Sigmoid colon (tissue), 4 donors: ENCODE results near the gene PSME1.

Experiments used
- CTCF ChIP-seq, 4 experiments: fragments of 450-650 bp in 3 of 4; fragments of 200-600 bp in 1 of 4; IDR thresholded peaks; one replicate each; pipeline ENCODE4 v1.5.1; 2016 to 2019; ENCODE audit warnings: antibody characterized with exemption in 4 of 4, mild to moderate bottlenecking in 3 of 4, moderate library complexity in 2 of 4
- EP300 ChIP-seq, 4 donors: sonication (generic); formaldehyde crosslinking; IDR thresholded peaks; one replicate each; pipeline ENCODE4 v1.6.1; 2017; ENCODE audit warnings: antibody characterized with exemption in 4 of 4
- POLR2A ChIP-seq, 2 donors: fragments of 450-650 bp; IDR thresholded peaks; one replicate each; pipeline ENCODE4 v1.6.1; 2016; ENCODE audit warnings: antibody characterized with exemption in 2 of 2, mild to moderate bottlenecking in 2 of 2, moderate library complexity in 2 of 2
- POLR2AphosphoS5 ChIP-seq, 4 donors: sonication (generic); formaldehyde crosslinking; IDR thresholded peaks; one replicate each; pipeline ENCODE4 v1.6.1; 2017; ENCODE audit warnings: antibody characterized with exemption in 4 of 4

DNA sequence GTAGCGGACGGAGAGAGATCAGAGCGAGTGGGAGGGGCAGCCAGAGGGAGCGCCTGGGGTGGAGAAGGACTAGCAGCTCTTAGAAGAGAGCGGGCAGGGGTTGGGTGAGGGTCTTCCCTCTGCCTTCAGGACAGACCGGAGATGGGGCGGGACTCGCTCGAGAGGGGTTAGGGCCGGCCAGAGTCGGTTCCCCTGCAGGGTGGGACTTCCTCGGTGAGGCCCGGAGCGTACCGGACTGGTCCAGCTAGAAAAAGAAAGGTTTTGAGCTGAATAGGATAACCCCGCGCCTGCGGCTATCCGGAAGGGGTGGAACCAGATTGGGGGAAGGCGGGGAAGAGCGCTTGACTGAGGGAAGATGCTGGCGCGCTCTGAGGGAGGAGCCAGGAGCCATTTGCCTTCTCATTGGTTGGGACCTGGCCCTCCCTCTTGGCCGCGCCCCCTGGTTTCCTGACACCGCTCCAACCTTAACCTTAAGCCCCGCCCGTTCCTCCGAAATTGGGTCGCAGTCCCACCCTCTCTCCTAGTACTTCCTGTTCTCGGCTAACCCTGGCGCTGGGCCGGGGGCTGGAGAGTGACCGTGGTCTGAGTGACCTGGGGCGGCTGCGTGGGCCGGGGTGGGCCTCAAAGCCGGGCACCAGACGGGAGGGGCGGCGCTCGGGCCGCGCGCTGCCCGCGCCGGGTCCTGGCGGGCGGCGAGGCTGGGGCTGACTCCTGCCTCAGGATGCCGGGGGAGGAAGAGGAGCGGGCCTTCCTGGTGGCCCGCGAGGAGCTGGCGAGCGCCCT is 11.2 kb downstream of the PSME1 start, which contains the start of gene RNF31:
- TF ChIP-seq CTCF (IDR thresholded peaks at IDR 0.05) (no peak), POLR2A (IDR thresholded peaks at IDR 0.05) (peak; percentile 32 to 70), POLR2AphosphoS5 (IDR thresholded peaks at IDR 0.05) (peak; percentile 63 to 85 (median 75)), EP300 (IDR thresholded peaks at IDR 0.05) (no peak)
